PC-9 (cell line): ENCODE results near the gene PPM1E. TPM values are rescaled to one million over a fixed set of nuclear protein-coding genes. Genes with fewer than 3 reads are reported as not detected.

Experiments
- BruUV-seq: library from RNA; stranded (reverse); fragments of 400-500 nt; replicated peaks from 2 replicates; lab custom pipeline; 2021; lab: Mats Ljungman, UMichigan
- CTCF ChIA-PET: fragments of 300-600 bp; sonication (Branson Sonifier 250); formaldehyde crosslinking; loops from one replicate; lab custom pipeline; 2022; ENCODE audit warnings: antibody characterized with exemption; lab: Charles Lee
- POLR2A ChIA-PET: fragments of 300-600 bp; sonication (Branson Sonifier 250); formaldehyde crosslinking; loops from one replicate; lab custom pipeline; 2022; ENCODE audit warnings: antibody characterized with exemption; ENCODE audit not compliant: unreplicated experiment; lab: Charles Lee
- DNase-seq, 2 experiments: peaks; one replicate each; pipeline versions ENCODE4 v3.0.0 to v3.0.0-alpha.2; 2015 to 2022; ENCODE audit warnings: mixed read lengths in 1 of 2
- H2AFZ ChIP-seq: fragments of 200-600 bp; sonication (generic); 2 replicates; pipeline ENCODE4 v1.8.1; 2017; ENCODE audit warnings: antibody characterized with exemption
- H3F3A ChIP-seq: fragments of 200-600 bp; sonication (generic); 2 replicates; pipeline ENCODE4 v1.8.1; 2017; ENCODE audit warnings: antibody characterized with exemption, mild to moderate bottlenecking, low read depth; ENCODE audit not compliant: insufficient read depth
- H3K27ac ChIP-seq: fragments of 200-600 bp; sonication (generic); 2 replicates; pipeline ENCODE4 v1.6.1; 2016; ENCODE audit warnings: mixed run types
- H3K27me3 ChIP-seq: fragments of 200-600 bp; sonication (generic); 2 replicates; pipeline ENCODE4 v1.6.1; 2016; ENCODE audit warnings: low read depth, mixed run types; ENCODE audit not compliant: insufficient read depth
- H3K36me3 ChIP-seq: fragments of 200-600 bp; sonication (generic); 2 replicates; pipeline ENCODE4 v1.6.1; 2016; ENCODE audit warnings: low read depth, mixed run types
- H3K4me1 ChIP-seq: fragments of 200-600 bp; sonication (generic); replicated peaks from 2 replicates; pipeline ENCODE4 v1.6.1; 2016; ENCODE audit warnings: mixed run types; ENCODE audit not compliant: insufficient read depth
- H3K4me2 ChIP-seq: fragments of 200-600 bp; sonication (generic); 2 replicates; pipeline ENCODE4 v1.6.1; 2017; ENCODE audit warnings: mixed run types
- H3K4me3 ChIP-seq: fragments of 200-600 bp; sonication (generic); 2 replicates; pipeline ENCODE4 v1.6.1; 2016; ENCODE audit warnings: mixed run types
- H3K79me2 ChIP-seq: fragments of 200-600 bp; sonication (generic); 2 replicates; pipeline ENCODE4 v1.6.1; 2017; ENCODE audit warnings: low read depth, mixed run types
- H3K9me2 ChIP-seq: fragments of 200-600 bp; sonication (generic); 2 replicates; pipeline ENCODE4 v1.8.1; 2017; ENCODE audit warnings: mild to moderate bottlenecking; ENCODE audit not compliant: insufficient read depth
- H3K9me3 ChIP-seq: fragments of 200-600 bp; sonication (generic); 2 replicates; pipeline ENCODE4 v1.8.1; 2016; ENCODE audit warnings: low read depth; ENCODE audit not compliant: insufficient read depth
- H4K20me1 ChIP-seq: fragments of 200-600 bp; sonication (generic); 2 replicates; pipeline ENCODE4 v1.8.1; 2017; ENCODE audit not compliant: insufficient read depth
- EZH2 ChIP-seq: fragments of 200-600 bp; sonication (generic); IDR thresholded peaks from 2 replicates; pipeline ENCODE4 v1.8.0; 2017; ENCODE audit warnings: antibody characterized with exemption, low read depth
- intact Hi-C: fragments of 100-400 bp; cut with micrococcal nuclease; formaldehyde crosslinking; loops from one replicate; pipeline ENCODE4 v1.10.0; 2022; ENCODE audit not compliant: unreplicated experiment
- total RNA-seq: library from RNA; stranded (reverse); gene quantifications from 2 replicates; pipeline ENCODE4 v1.2.3, GENCODE V29; 2021
- TF ChIP-seq, protein P1 (sequence below): fragments of 200-600 bp; sonication (generic); conservative IDR thresholded peaks from 2 replicates; pipeline ENCODE4 v1.6.1; 2017; ENCODE audit warnings: mixed run types, antibody characterized with exemption, mild to moderate bottlenecking, moderate library complexity

The PPM1E gene
- total RNA-seq, 1 experiment from 2014 or later = 0.04 TPM

DNA sequence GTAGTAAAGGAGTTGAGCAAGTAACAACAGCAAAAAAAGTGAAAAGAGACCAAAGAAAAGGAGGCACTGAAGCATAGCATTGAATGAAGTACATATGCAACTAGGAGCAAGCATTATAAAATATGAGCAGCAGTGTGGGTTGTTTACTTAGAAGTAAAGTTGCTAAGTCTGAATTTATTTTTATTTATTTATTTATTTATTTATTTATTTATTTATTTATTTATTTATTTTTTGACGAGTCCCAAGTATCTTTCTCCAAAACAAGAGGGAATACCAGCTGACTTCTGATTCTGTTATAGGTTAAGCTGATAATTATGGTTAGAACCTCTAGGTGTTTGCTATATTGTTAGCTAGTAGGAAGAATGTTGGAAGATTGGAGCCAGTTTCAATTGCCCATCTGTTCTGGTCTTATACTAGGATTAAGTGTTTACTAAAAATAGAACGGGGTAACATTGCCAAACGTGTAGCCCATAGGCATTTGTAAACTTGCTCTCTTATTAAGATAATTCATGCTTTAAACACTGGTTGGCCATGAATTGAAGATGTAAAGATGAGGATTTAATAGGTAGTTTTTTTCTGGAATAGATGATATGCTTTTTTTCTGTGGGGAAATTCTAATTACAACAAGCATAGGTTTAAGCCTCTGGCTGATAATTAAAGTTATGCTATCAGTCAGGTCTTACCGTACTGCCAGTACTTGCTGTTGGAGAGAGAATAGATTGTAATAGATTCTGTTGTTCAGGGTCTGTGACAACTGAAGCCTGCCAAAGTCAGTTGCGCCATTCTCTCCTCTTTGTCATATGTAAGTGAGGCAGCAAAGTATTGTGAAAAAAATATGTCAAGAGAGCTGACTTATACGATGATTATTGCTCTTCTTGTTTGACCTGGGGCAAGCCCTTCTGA, 66.7 kb downstream of the PPM1E start:
- H3K36me3 ChIP-seq = no peaks in the 10 kb centered on the region
- no peaks in the 10 kb centered on the region for H3K9me3 ChIP-seq
- H3K4me1 ChIP-seq = no peaks in the 10 kb centered on the region
- intact Hi-C loops = no loop called here
- no peaks in the 10 kb centered on the region for H3K27me3 ChIP-seq
- no peaks in the 10 kb centered on the region for H3K9me2 ChIP-seq
- POLR2A ChIA-PET = no interaction called here
- H3K4me2 ChIP-seq = no peak overlapping the region
- H3K27ac ChIP-seq = no peak overlapping the region
- no peaks in the 10 kb centered on the region for H3F3A ChIP-seq
- H2AFZ ChIP-seq = peak overlapping the region; percentile 31; the same call in 1 of the 2 replicates
- no peaks in the 10 kb centered on the region for H3K79me2 ChIP-seq
- no peaks in the 10 kb centered on the region for H4K20me1 ChIP-seq
- no peak for DNase-seq
- TF ChIP-seq, protein P1, sequence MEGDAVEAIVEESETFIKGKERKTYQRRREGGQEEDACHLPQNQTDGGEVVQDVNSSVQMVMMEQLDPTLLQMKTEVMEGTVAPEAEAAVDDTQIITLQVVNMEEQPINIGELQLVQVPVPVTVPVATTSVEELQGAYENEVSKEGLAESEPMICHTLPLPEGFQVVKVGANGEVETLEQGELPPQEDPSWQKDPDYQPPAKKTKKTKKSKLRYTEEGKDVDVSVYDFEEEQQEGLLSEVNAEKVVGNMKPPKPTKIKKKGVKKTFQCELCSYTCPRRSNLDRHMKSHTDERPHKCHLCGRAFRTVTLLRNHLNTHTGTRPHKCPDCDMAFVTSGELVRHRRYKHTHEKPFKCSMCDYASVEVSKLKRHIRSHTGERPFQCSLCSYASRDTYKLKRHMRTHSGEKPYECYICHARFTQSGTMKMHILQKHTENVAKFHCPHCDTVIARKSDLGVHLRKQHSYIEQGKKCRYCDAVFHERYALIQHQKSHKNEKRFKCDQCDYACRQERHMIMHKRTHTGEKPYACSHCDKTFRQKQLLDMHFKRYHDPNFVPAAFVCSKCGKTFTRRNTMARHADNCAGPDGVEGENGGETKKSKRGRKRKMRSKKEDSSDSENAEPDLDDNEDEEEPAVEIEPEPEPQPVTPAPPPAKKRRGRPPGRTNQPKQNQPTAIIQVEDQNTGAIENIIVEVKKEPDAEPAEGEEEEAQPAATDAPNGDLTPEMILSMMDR = no peak
- TF ChIP-seq EZH2 = no peak
- no TSS peak for BruUV-seq
- CTCF ChIA-PET = no interaction called here
- H3K4me3 ChIP-seq = no peak overlapping the region

DNA sequence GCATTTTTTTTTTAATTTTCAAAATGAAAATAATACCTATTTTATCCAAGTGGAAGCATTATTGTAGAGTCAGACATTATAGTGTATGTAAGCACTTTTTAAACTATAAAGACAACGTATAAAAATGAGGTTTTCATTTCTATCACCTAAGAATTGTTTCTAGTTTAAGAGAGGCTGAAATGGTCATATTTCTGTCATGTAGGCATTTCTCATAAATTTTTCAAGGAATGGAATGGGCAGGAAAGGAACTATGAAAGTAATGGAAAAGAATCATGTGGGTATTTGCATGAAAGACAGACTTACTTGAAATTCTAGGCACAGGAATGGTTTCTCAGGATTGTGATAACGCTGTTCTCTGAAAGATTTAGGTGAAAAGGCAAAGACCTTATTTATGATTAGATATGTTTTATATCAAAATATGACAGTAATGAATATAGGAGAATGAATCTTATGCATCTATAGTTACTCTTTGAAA, 67.4 kb downstream of the PPM1E start:
- no peaks in the 10 kb centered on the region for H3K36me3 ChIP-seq
- CTCF ChIA-PET = no interaction called here

DNA sequence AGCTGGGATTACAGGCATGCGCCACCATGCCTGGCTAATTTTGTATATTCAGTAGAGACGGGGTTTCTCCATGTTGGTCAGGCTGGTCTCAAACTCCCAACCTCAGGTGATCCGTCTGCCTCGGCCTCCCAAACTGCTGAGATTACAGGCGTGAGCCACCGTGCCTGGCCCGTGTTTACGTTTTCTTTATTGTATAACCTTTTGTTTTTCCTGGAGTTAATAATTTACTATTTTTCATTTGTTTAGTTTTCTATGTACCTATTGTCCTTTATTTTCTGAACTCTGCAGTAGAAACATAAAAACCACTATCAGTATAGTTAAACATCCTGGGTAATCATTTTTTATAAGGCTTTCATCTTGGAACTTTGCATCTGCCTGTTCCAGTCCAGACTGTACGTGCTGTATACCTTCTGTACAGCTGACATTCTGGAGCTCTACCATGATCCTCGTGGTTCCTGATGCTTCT, 73.6 kb downstream of the PPM1E start:
- Histone ChIP-seq H3K4me2 (no peak overlapping the region), H3K27me3 (no peaks in the 10 kb centered on the region), H2AFZ (no peak overlapping the region), H3K36me3 (no peaks in the 10 kb centered on the region), H3K4me3 (no peak overlapping the region), H4K20me1 (no peaks in the 10 kb centered on the region), H3K9me2 (no peaks in the 10 kb centered on the region), H3F3A (no peaks in the 10 kb centered on the region), H3K9me3 (peaks cover 4% of the 10 kb centered on the region; the same call in 1 of the 2 replicates), H3K27ac (no peak overlapping the region), H3K79me2 (no peaks in the 10 kb centered on the region), H3K4me1 (no peaks in the 10 kb centered on the region)
- no TSS peak for BruUV-seq
- no peak for DNase-seq
- intact Hi-C loops = no loop called here
- ChIA-PET CTCF (no interaction called here), POLR2A (no interaction called here)
- TF ChIP-seq, protein P1 = no peak
- TF ChIP-seq EZH2 = no peak

More for the DNA sequence above, 67.4 kb downstream of the PPM1E start:
- Histone ChIP-seq H3F3A (no peaks in the 10 kb centered on the region), H4K20me1 (no peaks in the 10 kb centered on the region), H2AFZ (no peak overlapping the region), H3K27ac (no peak overlapping the region), H3K9me3 (no peaks in the 10 kb centered on the region), H3K4me3 (no peak overlapping the region), H3K9me2 (no peaks in the 10 kb centered on the region), H3K79me2 (no peaks in the 10 kb centered on the region), H3K4me1 (no peaks in the 10 kb centered on the region), H3K27me3 (no peaks in the 10 kb centered on the region), H3K4me2 (no peak overlapping the region)
- no TSS peak for BruUV-seq
- intact Hi-C loops = no loop called here
- DNase-seq = no peak
- TF ChIP-seq EZH2 = no peak
- TF ChIP-seq, protein P1 = no peak
- POLR2A ChIA-PET = no interaction called here
